ENCODE measurements around the gene ITPR3.

The ITPR3 gene

DNA sequence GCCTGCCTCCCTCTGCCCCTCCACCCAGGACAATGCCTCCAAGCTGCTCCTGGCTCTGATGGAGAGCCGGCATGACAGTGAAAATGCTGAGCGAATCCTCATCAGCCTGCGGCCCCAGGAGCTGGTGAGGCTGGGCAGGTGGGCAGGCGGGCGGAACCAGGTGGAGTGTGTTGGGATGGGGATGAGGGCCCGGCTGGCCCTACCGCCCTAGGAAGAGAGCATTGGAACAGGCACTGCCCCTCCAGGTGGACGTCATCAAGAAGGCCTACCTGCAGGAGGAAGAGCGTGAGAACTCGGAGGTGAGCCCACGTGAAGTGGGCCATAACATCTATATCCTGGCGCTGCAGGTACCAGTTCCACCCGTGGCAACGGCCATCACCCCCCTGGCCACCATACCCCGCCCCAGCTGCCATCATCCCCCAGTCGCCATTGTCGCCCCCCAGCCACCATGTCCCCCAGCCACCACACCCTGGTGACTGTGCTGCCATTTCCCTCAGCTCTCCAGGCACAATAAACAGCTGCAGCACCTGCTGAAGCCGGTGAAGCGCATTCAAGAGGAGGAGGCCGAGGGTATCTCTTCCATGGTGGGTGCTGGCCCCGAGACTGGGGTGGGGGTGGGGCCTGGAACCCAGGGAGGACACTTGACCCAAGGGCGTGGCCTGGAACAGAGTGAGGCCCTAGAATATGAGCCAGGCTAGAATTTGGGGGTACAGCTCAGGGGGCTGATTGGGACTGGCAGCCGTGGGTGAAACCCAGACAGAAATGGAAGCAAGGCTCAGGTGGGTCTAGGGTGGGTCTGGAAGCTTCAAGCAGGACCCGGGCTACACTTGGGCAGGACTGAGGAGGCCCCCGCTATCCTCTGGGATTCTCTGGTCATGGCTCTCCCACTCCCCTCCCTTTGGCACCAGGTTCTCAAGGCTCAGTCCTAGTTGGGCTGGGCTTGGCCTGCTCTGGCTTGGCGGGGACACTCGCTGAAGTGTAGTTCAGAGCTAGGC is 66.2 kb downstream of the ITPR3 start:
- DNase-seq: no peak
- H3K27ac ChIP-seq: no peak overlapping the region
- in situ Hi-C loops (cut with HindIII; ENCODE audit: low pct_ligation_motif_present, low sequenced_read_pairs): no loop called here
- no peak for TF ChIP-seq CTCF (IDR thresholded peaks at IDR 0.05; ENCODE audit: low read depth, low read length, missing control alignments)
- H3K36me3 ChIP-seq (replicated peaks): no peaks in the 10 kb centered on the region
- no peak overlapping the region for H3K4me3 ChIP-seq (ENCODE audit: low read depth, low read length)
- no peaks in the 10 kb centered on the region for H3K27me3 ChIP-seq (replicated peaks)

- Histone ChIP-seq H3K27ac (no peak overlapping the region), H3K36me3 (replicated peaks) (no peaks in the 10 kb centered on the region), H3K27me3 (replicated peaks) (no peaks in the 10 kb centered on the region), H3K4me3 (ENCODE audit: low read depth, low read length) (no peak overlapping the region)
- no peak for DNase-seq
- TF ChIP-seq CTCF (IDR thresholded peaks at IDR 0.05; ENCODE audit: low read depth, low read length, missing control alignments): no peak
- in situ Hi-C loops (cut with HindIII; ENCODE audit: low pct_ligation_motif_present, low sequenced_read_pairs): no loop called here
Observed at GRCh38 chr6:33688006-33688405, 66.9 kb downstream of the ITPR3 start.

- no peak for TF ChIP-seq CTCF (IDR thresholded peaks at IDR 0.05; ENCODE audit: low read depth, low read length, missing control alignments)
- Histone ChIP-seq H3K27me3 (replicated peaks) (no peaks in the 10 kb centered on the region), H3K27ac (no peak overlapping the region), H3K4me3 (ENCODE audit: low read depth, low read length) (no peak overlapping the region), H3K36me3 (replicated peaks) (no peaks in the 10 kb centered on the region)
- no peak for DNase-seq
- in situ Hi-C loops (cut with HindIII; ENCODE audit: low pct_ligation_motif_present, low sequenced_read_pairs): no loop called here
Observed at GRCh38 chr6:33688451-33689147, 67.5 kb downstream of the ITPR3 start.

DNA sequence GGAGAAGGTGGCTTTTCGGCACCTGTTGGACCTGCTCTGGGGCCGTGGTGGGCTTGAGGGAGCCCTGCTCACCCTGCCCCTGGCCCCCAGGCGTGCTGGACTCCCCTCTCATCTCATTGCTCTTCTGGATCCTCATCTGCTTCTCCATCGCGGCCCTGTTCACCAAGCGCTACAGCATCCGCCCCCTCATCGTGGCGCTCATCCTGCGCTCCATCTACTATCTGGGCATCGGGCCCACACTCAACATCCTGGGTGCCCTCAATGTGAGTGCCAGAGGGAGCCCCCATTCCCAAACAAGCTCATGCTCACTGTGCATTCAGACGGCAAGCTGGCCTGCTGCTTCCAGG is 68.0 kb downstream of the ITPR3 start:
- DNase-seq: no peak
- H3K4me3 ChIP-seq (ENCODE audit: low read depth, low read length): no peak overlapping the region
- TF ChIP-seq CTCF (IDR thresholded peaks at IDR 0.05; ENCODE audit: low read depth, low read length, missing control alignments): no peak
- in situ Hi-C loops (cut with HindIII; ENCODE audit: low pct_ligation_motif_present, low sequenced_read_pairs): no loop called here
- H3K36me3 ChIP-seq (replicated peaks): no peaks in the 10 kb centered on the region
- H3K27me3 ChIP-seq (replicated peaks): no peaks in the 10 kb centered on the region
- no peak overlapping the region for H3K27ac ChIP-seq

- in situ Hi-C loops (cut with HindIII; ENCODE audit: low pct_ligation_motif_present, low sequenced_read_pairs): no loop called here
- H3K36me3 ChIP-seq (replicated peaks): no peaks in the 10 kb centered on the region
Observed at GRCh38 chr6:33689879-33690278, 68.8 kb downstream of the ITPR3 start.

More at GRCh38 chr6:33689879-33690278, 68.8 kb downstream of the ITPR3 start:
- H3K27me3 ChIP-seq (replicated peaks): no peaks in the 10 kb centered on the region
- no peak for DNase-seq
- no peak overlapping the region for H3K4me3 ChIP-seq (ENCODE audit: low read depth, low read length)
- no peak for TF ChIP-seq CTCF (IDR thresholded peaks at IDR 0.05; ENCODE audit: low read depth, low read length, missing control alignments)
- H3K27ac ChIP-seq: no peak overlapping the region

All from brain microvascular endothelial cell (primary cell).